Stomach (tissue), 4 donors: ENCODE measurements around the gene USP48.

ENCODE experiments used
- CTCF ChIP-seq, 7 experiments: fragments of 450-650 bp in 4 of 7; fragments of 200-600 bp in 3 of 7; sonication (generic) in 3 of 7; IDR thresholded peaks; one replicate each; pipeline ENCODE4 v1.5.1; 2016 to 2019; ENCODE audit warnings: antibody characterized with exemption in 7 of 7, control low read depth in 2 of 7, mild to moderate bottlenecking in 1 of 7
- POLR2A ChIP-seq, 4 donors: fragments of 450-650 bp; IDR thresholded peaks; one replicate each; pipeline ENCODE4 v1.6.1; 2016; ENCODE audit warnings: antibody characterized with exemption in 4 of 4, control low read depth in 2 of 4, mild to moderate bottlenecking in 1 of 4, moderate library complexity in 1 of 4

- no peak for TF ChIP-seq CTCF (IDR thresholded peaks at IDR 0.05)
- TF ChIP-seq POLR2A (IDR thresholded peaks at IDR 0.05): no peak
Measured at GRCh38 chr1:21668951-21669257, 114.0 kb downstream of the USP48 start.
